H9 (cell line): ENCODE results near the gene CHSY3. TPM values are rescaled to one million over a fixed set of nuclear protein-coding genes. Genes with fewer than 3 reads are reported as not detected.

Source experiments
- DNase-seq: peaks from one replicate; pipeline ENCODE4 v3.0.0-alpha.2; 2017
- H2AFZ ChIP-seq: one replicate; pipeline ENCODE4 v1.6.1; 2013; ENCODE audit warnings: mild to moderate bottlenecking, low read length, control low read depth, moderate library complexity
- H2AK5ac ChIP-seq: 2 replicates; pipeline ENCODE4 v1.6.1; 2013; ENCODE audit warnings: low read length, control low read depth, mixed read lengths; ENCODE audit not compliant: insufficient read length
- H2BK120ac ChIP-seq: one replicate; pipeline ENCODE4 v1.6.1; 2013; ENCODE audit warnings: low read depth, mild to moderate bottlenecking, low read length, control low read depth, inconsistent platforms; ENCODE audit not compliant: poor library complexity, severe bottlenecking
- H2BK12ac ChIP-seq: 2 replicates; pipeline ENCODE4 v1.6.1; 2013; ENCODE audit warnings: low read length, control low read depth, mixed read lengths, low read depth; ENCODE audit not compliant: insufficient read length
- H2BK15ac ChIP-seq: 2 replicates; pipeline ENCODE4 v1.6.1; 2013; ENCODE audit warnings: low read depth, low read length, control low read depth
- H2BK20ac ChIP-seq: one replicate; pipeline ENCODE4 v1.6.1; 2013; ENCODE audit warnings: low read depth, mild to moderate bottlenecking, low read length, control low read depth, inconsistent platforms; ENCODE audit not compliant: poor library complexity, severe bottlenecking
- H2BK5ac ChIP-seq: 2 replicates; pipeline ENCODE4 v1.6.1; 2013; ENCODE audit warnings: low read length, control low read depth, mixed read lengths; ENCODE audit not compliant: insufficient read length
- H3K14ac ChIP-seq: 2 replicates; pipeline ENCODE4 v1.6.1; 2013; ENCODE audit warnings: low read length, control low read depth; ENCODE audit not compliant: insufficient read depth
- H3K18ac ChIP-seq: 2 replicates; pipeline ENCODE4 v1.6.1; 2013; ENCODE audit warnings: low read depth, mild to moderate bottlenecking, mixed read lengths, low read length, control low read depth; ENCODE audit not compliant: insufficient read length
- H3K23ac ChIP-seq: 2 replicates; pipeline ENCODE4 v1.6.1; 2013; ENCODE audit warnings: low read length, control low read depth, mixed read lengths, low read depth; ENCODE audit not compliant: insufficient read length
- H3K23me2 ChIP-seq: 2 replicates; pipeline ENCODE4 v1.6.1; 2013; ENCODE audit warnings: low read depth, mild to moderate bottlenecking, mixed read lengths, low read length, control low read depth; ENCODE audit not compliant: insufficient read length, poor library complexity, severe bottlenecking
- H3K27ac ChIP-seq: 2 replicates; pipeline ENCODE4 v1.5.1; 2013; ENCODE audit warnings: low read length, control low read depth, mixed read lengths, low read depth; ENCODE audit not compliant: insufficient read length
- H3K27me3 ChIP-seq: 2 replicates; pipeline ENCODE4 v1.6.1; 2013; ENCODE audit warnings: low read length, control low read depth, inconsistent platforms; ENCODE audit not compliant: insufficient read depth
- H3K4ac ChIP-seq: 2 replicates; pipeline ENCODE4 v1.6.1; 2013; ENCODE audit warnings: low read depth, mild to moderate bottlenecking, control low read depth, inconsistent platforms, low read length, moderate library complexity
- H3K4me1 ChIP-seq: 2 replicates; pipeline ENCODE4 v1.6.1; 2013; ENCODE audit warnings: low read length, control low read depth, inconsistent platforms; ENCODE audit not compliant: insufficient read depth
- H3K4me2 ChIP-seq: 2 replicates; pipeline ENCODE4 v1.6.1; 2013; ENCODE audit warnings: low read length, control low read depth, mixed read lengths; ENCODE audit not compliant: insufficient read length, insufficient read depth
- H3K56ac ChIP-seq: 2 replicates; pipeline ENCODE4 v1.6.1; 2013; ENCODE audit warnings: low read depth, mild to moderate bottlenecking, mixed read lengths, low read length, control low read depth; ENCODE audit not compliant: insufficient read length
- H3K79me1 ChIP-seq: 2 replicates; pipeline ENCODE4 v1.6.1; 2013; ENCODE audit warnings: low read depth, mild to moderate bottlenecking, moderate library complexity, low read length, control low read depth, inconsistent platforms; ENCODE audit not compliant: insufficient read depth, poor library complexity, severe bottlenecking
- H3K79me2 ChIP-seq: 2 replicates; pipeline ENCODE4 v1.6.1; 2013; ENCODE audit warnings: low read length, control low read depth, inconsistent platforms; ENCODE audit not compliant: insufficient read depth
- H3K9ac ChIP-seq: 2 replicates; pipeline ENCODE4 v1.6.1; 2013; ENCODE audit warnings: low read length, control low read depth, mixed read lengths; ENCODE audit not compliant: insufficient read length; ENCODE audit errors: extremely low read depth
- H3K9me3 ChIP-seq: one replicate; pipeline ENCODE4 v1.6.1; 2013; ENCODE audit warnings: low read depth, low read length, inconsistent platforms; ENCODE audit not compliant: control insufficient read depth
- H3T11ph ChIP-seq: one replicate; pipeline ENCODE4 v1.6.1; 2013; ENCODE audit warnings: mild to moderate bottlenecking, low read length, control low read depth, inconsistent platforms
- H4K20me1 ChIP-seq: one replicate; pipeline ENCODE4 v1.6.1; 2013; ENCODE audit not compliant: control insufficient read depth, insufficient read length, insufficient read depth
- H4K5ac ChIP-seq: 2 replicates; pipeline ENCODE4 v1.6.1; 2013; ENCODE audit warnings: low read depth, mild to moderate bottlenecking, mixed read lengths, low read length, control low read depth; ENCODE audit not compliant: insufficient read length
- H4K8ac ChIP-seq: replicated peaks from 2 replicates; pipeline ENCODE4 v1.6.1; 2013; ENCODE audit warnings: low read length, control low read depth, mixed read lengths, low read depth; ENCODE audit not compliant: insufficient read length
- H4K91ac ChIP-seq: 2 replicates; pipeline ENCODE4 v1.6.1; 2013; ENCODE audit warnings: low read depth, mild to moderate bottlenecking, moderate library complexity, mixed read lengths, low read length, control low read depth; ENCODE audit not compliant: insufficient read length
- H3K27ac Mint-ChIP-seq, 3 experiments: 2 replicates in 2 of 3; 3 replicates in 1 of 3; pipeline ENCODE4 v1.8.0; 2020 to 2021; ENCODE audit warnings: mixed read lengths in 3 of 3, mild to moderate bottlenecking in 1 of 3, moderate library complexity in 1 of 3
- H3K27me3 Mint-ChIP-seq: 2 replicates; pipeline ENCODE4 v1.8.0; 2021; ENCODE audit warnings: low read depth, mild to moderate bottlenecking, moderate library complexity, mixed read lengths
- H3K36me3 Mint-ChIP-seq, 3 experiments: 2 replicates in 2 of 3; 3 replicates in 1 of 3; pipeline ENCODE4 v1.8.0; 2020 to 2021; ENCODE audit warnings: low read depth in 3 of 3, mixed read lengths in 3 of 3; ENCODE audit not compliant: insufficient read depth in 1 of 3
- H3K4me1 Mint-ChIP-seq, 2 experiments: 2 replicates each; pipeline ENCODE4 v1.8.0; 2020; ENCODE audit warnings: mixed read lengths in 2 of 2
- H3K4me3 Mint-ChIP-seq, 2 experiments: 2 replicates in 1 of 2; 3 replicates in 1 of 2; pipeline ENCODE4 v1.8.0; 2020 to 2021; ENCODE audit warnings: mild to moderate bottlenecking in 2 of 2, mixed read lengths in 2 of 2, moderate library complexity in 1 of 2
- H3K9me3 Mint-ChIP-seq, 2 experiments: 2 replicates in 1 of 2; 3 replicates in 1 of 2; pipeline ENCODE4 v1.8.0; 2020; ENCODE audit warnings: mild to moderate bottlenecking in 2 of 2, mixed read lengths in 2 of 2, moderate library complexity in 1 of 2
- CTCF ChIP-seq: fragments of 200-600 bp; sonication (generic); conservative IDR thresholded peaks from 3 replicates; pipeline ENCODE4 v1.8.0; 2021; ENCODE audit warnings: antibody characterized with exemption, mild to moderate bottlenecking
- whole genome bisulfite sequencing: extraction: QIAGEN DNeasy Blood & Tissue Kit; methylation state at CpG from one replicate; pipeline ENCODE4 v1.1.7; 2013; ENCODE audit warnings: missing lambda C conversion rate, low lambda C conversion rate, mixed read lengths; ENCODE audit not compliant: insufficient read length; ENCODE audit errors: extremely low coverage; 5-methylcytosine and 5-hydroxymethylcytosine counted together
- total RNA-seq: library from RNA; stranded (reverse); gene quantifications from 2 replicates; pipeline ENCODE4 v1.2.1, GENCODE V29; 2021

Gene CHSY3
- total RNA-seq, 1 experiment from 2014 or later: 0.37 TPM

- Mint-ChIP-seq H3K27me3 (no peaks in the 10 kb centered on the region), H3K4me1 (no peaks in the 10 kb centered on the region), H3K4me3 (no peak overlapping the region), H3K27ac (no peak overlapping the region), H3K9me3 (no peaks in the 10 kb centered on the region), H3K36me3 (no peaks in the 10 kb centered on the region)
- no peak overlapping the region for H3K56ac ChIP-seq
- H3K27me3 ChIP-seq: no peaks in the 10 kb centered on the region
- H3K79me2 ChIP-seq: no peaks in the 10 kb centered on the region
- no peak overlapping the region for H3K23ac ChIP-seq
- H2BK120ac ChIP-seq: no peak overlapping the region
- no peak overlapping the region for H3K18ac ChIP-seq
- H2BK20ac ChIP-seq: no peak overlapping the region
- TF ChIP-seq CTCF: no peak
- no peak overlapping the region for H4K5ac ChIP-seq
- H3T11ph ChIP-seq: no peak overlapping the region
- WGBS: no CpG with 5 or more reads among the region's 1 CpG
- no peak overlapping the region for H2BK5ac ChIP-seq
- H3K9ac ChIP-seq: no peak overlapping the region
- H2BK12ac ChIP-seq: no peak overlapping the region
- H2AFZ ChIP-seq: no peak overlapping the region
- no peak overlapping the region for H3K27ac ChIP-seq
- H4K20me1 ChIP-seq: no peaks in the 10 kb centered on the region
- H2BK15ac ChIP-seq: no peak overlapping the region
- no peak for DNase-seq
- H3K9me3 ChIP-seq: no peaks in the 10 kb centered on the region
- no peak overlapping the region for H4K91ac ChIP-seq
- H3K79me1 ChIP-seq: no peaks in the 10 kb centered on the region
- H4K8ac ChIP-seq: no peak overlapping the region
- no peak overlapping the region for H3K14ac ChIP-seq
- no peaks in the 10 kb centered on the region for H3K4me1 ChIP-seq
- H3K23me2 ChIP-seq: no peaks in the 10 kb centered on the region
- no peak overlapping the region for H2AK5ac ChIP-seq
- H3K4ac ChIP-seq: no peak overlapping the region
- H3K4me2 ChIP-seq: no peak overlapping the region
Measured at GRCh38 chr5:130137681-130138080, 233.4 kb downstream of the CHSY3 start.
